Glomerular visceral epithelial cell (primary cell): ENCODE measurements around the gene LEP.
"Not testable (repeated sequence)": the region's sequence is repeated elsewhere in the genome, so short reads cannot be mapped to it uniquely, and the experiment has no call there.

Experiments
- DNase-seq: peaks from one replicate; pipeline ENCODE4 v3.0.0-alpha.2; 2016; ENCODE audit errors: extremely low spot score

LEP gene

DNA sequence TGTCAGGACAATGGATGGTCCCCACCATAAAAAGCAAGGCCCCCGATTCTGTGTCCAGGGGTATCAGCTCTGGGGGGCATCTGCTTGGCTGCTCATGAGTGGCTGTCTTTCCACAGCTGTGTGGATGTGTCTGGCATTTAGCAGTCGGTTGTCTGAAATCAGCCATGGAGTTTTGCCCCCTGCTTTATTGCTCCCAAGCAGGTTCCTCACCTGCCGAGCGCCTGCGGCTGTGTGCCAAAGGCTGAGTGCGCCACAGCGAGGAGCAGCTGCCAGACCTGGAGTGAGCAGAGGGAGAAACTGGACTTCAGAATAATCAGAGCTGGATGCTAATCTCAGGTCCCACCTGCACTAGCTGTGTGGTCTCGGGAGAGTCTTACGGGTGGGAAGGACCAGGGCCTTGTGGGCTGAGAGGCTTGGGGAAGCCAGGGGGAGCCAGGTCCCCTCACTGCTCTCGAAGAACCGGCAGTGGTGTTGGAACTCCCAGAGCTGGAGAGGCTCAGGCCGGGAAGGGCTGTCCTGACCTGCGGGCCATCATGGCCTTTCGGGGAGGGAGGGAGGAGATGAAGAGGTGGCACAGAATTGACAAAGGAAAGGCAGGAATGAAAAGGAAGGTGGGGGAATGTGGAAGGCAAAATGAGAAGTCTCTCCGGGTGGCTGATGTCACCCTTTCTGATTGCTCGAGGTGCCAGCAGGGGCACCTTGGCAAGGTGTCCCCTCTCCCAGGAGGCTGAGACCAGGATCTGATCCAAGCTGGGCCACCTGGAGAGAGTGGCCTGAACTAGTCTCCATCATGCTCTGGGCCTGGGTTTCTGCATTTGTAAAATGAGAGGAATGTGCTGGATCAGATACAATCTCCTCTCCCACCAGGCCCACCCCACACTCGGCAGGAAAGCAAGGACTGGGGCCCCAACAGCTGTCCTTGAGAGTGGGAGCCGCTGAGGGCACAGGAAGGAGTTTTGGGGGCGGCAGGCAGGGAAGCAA is 30.2 kb upstream of the LEP start:
- DNase-seq, result no peak

DNA sequence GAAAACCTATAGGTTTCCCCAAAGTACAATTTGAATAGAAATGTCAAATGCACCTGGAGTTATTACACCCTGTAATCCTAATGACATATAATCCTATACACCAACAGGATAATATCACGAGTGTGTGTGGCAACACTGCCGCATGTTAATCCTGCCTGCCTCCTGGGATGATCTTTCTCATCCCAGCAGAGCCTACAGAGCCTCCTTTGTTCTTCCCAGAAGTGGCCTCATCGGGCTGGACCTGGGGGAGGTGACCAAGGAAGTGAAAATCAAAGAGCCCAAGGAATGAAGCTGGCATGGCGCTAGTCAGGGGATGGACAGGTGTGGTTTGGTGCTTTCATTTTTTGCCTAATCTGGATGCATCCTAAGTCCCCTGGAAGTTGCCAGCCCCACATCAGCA is 29.5 kb upstream of the LEP start:
- DNase-seq, result no peak

DNA sequence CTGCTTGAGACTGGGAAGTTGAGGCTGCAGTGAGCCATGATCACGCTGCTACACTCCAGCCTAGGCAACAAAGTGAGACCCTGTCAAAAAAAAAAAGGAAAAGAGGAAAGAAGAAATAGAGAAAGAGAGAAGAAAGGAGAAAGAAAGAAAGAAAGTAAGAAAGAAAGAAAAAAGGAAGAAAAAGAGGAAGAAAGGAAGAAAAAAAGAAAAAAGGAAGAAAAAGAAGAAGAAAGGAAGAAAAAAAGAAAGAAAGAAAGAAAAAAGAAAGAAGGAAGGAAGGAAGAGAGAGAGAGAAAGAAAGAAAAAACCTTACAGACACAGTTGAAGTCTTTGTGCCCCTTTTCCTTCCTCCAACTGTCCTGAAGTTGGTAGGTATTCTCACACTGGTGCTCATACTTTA is 26.6 kb upstream of the LEP start:
- no peak for DNase-seq

DNA sequence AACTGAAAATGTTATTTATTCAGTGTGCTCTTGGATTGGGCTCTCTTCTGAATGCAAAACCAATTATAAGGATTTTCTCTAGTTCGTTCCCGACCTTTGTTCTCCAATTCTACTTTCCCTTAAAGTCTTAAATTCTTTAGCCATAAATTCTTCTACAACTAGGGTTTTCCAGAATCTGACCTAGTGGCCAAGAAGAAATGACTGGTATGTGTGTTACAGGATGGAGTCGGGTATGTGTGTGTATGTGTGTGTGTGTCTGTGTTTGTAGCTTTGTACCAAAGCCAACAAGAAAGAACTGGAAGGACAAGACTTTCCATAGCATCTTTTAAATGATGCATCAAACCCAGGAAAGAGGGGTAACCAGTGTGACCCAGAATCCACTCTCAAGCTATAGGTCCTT is 25.8 kb upstream of the LEP start:
- DNase-seq, result no peak

DNA sequence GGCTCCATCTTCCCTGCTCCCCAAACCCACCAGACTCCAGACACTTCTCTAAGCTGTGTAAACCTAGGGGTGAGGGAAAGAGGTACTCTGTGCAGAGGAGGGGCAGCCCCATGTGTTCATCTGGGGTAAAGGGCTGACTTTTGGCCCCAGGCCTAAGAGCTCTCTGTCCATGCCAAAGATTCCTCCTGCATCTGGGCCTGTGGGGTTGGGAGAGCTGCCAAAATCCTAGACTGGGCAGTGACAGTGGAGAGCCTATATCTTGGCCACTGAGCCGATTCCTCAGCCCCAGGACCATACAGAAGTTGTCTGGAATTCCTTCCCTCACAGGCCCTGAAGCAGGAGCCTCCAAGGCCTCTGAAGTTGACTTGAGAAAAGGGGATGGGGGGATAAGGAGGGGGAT is 25.3 kb upstream of the LEP start:
- DNase-seq, result no peak

DNA sequence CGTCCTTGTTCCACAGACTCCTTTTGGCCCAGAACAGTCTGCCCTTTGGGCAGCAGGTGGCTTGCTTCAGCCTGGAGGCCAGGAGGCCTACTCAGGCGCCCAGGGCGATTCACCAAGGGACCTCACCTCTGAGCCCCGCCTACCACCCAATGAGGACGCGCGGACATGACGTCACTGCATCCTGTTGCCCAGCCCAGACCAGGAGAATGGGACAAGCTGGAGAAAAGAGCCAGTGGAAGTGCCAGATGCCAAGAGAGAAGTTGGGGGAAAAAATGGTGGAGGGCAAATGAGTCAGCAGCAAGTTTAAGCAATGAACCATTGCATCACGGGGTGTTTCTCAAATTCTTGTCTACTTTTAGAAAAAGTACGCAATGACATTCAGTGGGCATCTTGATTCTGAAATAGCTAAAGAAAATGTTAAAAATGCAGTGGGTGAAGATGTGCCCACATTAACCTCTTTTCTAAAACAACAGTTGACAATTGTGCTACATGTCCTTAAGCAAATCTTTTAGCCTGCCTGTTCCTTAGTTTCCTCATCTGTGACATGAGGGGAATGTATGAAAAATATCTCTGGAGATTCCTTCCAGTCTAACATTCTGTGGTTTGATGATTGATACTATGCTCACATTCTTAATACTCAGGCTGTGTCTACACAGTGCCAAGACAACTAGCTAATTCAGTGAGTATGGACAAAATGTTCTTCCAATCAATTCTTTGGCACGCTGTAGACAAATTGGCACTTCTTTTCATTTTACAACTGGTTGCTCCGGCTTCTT is 23.9 kb upstream of the LEP start:
- no peak for DNase-seq

DNA sequence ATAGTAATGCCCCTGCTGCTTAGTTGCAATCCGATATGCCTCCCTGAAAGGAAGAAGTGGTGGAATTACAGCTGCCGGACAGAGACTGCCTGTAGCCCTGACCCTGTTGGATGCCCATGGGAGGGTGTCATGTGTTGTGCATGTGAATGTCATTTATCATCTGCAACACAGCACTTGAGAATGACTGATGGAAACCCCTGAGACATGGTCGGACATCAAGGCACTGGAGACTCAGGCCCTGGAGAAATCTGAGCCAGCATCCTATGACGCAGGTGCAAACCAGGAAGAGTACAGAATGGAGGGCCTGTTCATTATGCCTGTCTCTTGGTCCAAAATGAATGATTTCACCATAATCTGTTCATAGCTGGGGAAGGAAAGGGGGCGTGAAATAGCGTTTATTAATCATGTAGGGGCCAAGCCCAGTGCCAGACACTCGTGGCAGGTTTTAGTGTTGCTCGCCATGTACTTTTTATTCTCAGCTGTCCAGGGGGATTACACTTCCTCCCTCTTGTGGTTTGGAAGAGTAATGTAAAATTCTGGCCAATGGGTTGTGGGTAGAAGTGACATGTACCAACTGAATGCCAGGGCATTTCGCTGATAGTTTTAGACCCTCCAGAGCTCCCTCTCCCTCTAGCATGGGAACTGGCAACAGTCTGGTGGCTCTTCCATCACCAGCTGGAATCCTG is 23.0 kb upstream of the LEP start:
- no peak for DNase-seq

DNA sequence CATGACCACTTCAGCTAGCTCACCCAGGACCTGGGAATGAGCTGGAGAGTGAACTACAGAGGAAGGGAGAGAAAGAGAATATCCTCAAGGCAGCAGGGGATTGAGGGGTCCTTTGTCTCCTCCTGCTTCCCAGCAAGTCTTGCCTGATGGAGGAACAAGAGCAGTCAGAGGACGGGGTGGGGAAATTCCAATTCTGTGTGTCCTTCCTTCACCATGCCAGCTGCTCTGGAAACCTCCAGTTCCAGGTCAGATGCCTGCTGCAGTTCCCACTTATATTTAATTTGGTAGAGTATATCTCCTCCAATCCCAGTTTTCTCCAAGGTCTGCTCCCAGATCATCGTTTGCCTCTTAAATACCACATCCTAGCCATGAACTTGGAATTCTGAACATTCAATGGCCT is 21.4 kb upstream of the LEP start:
- DNase-seq, result no peak

DNA sequence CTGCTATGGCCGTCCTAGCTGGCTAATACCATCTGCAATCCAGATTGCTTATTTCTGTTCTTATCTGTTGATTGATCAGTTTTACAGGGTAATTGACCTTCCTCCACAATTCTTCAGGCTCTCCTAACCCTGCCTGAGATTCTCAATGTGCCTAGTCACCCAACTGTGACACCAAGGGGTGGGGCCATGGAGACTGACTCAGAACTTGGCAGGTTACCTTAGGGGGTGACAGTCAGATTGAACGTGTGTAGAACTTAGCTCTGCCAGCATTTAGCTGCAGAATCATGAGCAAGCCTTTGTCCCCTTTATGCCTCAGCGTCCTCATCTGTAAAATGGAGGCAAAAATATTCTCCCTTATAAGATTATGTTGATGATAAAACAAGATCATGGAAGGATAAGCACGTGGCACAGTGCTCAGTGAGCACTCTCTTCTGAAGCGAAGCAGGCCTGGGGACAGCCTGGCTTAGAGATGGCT is 19.1 kb upstream of the LEP start:
- peak; percentile 17 for DNase-seq

DNA sequence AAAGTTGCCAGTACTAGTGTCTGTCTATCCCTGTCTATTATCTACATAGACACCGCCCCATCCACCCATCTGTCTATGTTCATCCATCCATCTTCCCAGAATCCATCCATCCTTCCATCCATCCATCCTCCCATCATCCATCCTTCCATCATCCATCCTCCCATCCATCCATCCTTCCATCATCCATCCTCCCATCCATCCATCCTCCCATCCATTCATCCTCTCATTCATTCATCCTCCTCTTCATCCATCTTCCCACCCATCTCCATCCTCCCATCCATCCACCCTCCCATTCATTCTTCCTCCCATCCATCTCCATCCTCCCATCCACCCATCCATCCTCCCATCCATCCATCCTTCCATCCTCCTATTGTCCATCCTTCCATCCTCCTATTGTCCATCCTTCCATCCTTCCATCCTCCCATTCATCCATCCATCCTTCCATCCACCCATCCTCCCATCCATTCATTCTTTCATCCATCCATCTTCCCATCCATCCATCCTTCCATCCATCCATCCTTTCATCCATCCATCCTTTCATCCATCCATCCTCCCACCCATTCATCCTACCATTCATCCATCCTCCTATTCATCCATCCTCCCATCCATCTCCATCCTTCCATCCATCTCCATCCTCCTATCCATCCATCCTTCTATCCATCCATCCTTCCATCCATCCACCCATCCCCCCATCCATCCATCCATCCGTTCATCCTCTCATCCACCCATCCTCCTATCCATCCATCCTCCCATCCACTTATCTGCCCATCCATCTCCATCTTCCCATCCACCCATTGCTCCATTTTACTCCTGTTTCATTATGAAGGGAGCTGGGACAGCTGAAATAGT is 14.7 kb upstream of the LEP start:
- no peak for DNase-seq

DNA sequence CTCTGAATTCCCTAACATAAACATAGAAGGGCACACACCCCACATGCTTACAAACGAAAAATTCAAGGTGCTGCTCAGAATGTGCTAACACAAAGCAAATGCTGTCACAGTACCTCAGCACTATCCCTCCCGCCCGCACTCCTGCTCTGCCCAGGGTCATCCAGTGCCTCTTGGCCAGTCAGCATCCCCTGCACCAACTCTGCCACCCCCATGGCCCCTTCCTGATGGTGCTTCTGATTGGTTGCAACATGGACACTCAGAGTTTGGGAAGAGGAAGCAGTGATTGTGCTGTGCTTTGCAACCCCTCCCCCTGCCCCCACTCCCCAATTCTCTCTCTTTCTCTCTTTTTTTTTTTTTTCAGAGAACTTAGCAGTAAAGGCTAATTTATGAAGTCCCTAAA is 13.8 kb upstream of the LEP start:
- no peak for DNase-seq

DNA sequence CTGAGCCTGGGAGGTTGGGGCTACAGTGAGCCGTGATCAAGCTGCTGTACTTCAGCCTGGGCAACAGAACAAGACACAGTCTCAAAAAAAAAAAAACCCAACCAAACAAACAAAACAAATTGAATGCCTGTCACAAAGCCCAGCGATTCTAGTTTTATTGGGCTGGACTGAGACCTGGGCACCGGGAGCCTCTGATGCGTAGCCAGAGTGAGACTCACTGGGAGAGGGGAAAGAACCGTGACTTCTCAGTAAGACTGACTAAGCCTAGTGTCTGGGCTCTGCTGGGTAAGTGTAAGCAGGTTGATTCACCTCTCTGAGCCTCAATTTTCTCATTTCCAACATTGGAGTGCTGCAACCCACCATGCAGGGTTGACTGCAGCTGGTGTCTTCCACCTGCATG is 10.1 kb upstream of the LEP start:
- no peak for DNase-seq

DNA sequence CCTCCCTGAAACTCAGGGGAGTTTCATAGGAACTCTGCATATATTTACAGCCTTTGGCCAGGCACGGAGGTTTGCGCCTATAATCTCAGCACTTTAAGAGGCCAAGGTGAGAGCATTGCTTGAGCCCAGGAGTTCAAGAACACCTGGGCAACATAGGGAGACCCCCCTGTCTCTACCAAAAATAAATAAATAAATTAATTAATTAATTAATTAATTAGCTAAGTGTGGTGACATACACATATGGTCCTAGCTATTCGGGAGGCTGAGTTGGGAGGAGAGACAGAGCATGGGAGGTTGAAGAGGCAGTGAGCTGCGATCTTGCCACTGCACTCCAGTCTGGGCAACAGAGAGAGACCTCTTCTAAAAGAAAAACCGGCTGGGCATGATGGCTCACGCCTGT is 9.4 kb upstream of the LEP start:
- no peak for DNase-seq

DNA sequence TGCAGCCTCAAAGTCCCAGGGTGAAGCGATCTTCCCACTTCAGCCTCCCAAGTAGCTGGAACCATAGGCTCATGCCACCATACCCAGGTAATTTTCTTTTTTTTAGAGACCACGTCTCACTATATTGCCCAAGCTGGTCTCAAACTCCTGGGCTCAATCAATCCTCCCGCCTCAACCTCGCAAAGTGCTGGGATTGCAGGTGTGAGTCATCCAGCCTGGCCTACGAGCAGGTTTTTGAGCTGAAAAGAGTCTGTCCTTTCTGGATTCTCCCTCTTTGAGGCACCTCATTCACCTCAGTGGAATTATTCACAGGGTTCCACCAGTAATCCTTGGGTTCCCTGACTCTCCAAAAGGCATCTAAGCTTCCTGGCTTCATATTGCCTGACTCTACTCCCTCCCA is 7.6 kb upstream of the LEP start:
- no peak for DNase-seq

DNA sequence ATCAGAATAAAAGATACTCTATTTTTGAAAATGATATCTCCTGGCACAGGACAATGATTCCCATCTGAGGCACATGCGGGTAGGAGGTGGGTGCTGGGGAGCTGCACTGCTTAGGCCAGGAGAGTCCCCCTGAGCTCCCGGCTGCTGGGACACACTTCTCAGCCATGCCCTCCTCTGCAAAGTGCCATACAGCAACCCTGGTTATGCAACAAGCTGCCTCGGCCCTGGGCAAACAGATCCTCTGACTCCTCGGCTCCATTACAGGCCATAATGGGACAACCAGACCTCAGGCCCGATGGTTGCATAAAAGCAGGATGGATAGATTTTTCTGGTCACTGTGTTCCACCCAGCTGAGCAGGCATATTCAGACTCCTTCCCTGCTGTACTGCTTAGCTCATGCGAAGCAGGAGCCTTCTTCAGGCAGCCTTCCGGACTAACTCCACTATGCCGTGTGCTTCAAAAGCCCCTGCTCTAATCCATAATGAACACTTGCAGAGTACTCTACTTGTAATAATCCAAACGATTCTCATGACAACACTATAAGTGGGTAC is 6.5 kb upstream of the LEP start:
- DNase-seq, result no peak

DNA sequence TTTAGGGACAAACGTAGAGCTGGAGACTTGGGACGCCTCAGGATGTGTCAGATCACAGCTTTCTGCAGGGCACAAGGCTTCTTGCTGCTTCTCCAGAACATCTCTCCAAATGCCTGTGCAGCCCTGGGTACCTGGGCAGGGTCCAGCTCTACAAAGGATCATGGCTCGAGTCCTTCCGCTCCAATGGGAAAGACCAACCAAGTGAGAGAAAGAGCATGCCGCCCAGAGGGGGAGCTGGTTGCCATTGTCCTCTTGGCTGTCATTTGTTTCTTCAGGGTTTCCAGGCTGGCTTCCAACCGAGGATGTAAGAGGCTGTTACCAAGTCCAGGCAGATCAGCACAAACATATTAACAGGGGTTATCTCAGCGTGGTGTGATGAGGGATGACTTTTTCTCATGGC is 5.6 kb upstream of the LEP start:
- DNase-seq, result no peak

DNA sequence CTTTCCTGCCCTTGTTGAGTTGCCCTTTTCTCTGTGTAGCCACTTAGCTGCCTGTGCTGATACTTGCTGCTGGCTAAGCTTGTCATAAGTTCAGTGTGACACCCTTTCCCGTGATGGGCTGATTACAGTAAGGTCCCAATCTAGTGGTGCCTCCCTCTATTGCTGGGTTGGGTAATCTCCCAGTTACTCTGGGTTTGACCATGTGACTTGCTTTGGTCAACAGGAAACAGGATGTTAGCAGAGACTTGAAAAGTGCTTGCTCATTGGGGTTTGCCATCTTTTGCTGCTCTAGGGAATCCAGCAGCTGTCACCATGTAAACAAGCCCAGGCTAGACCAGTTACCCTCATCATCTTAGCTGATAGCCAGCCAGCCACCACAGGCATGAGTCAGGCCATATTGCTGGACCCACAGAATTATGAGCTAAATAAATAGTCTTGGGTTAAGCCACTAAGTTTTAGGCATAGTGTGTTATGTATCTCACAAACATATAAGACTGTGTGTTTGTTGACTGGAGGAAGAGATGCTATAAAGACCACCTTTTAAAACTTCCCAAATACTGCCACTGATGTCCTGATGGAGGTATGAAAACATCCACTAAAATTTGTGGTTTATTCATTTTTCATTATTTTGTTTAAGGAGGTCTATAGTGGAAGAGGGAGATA is 4.0 kb upstream of the LEP start:
- DNase-seq, result peak; percentile 48

DNA sequence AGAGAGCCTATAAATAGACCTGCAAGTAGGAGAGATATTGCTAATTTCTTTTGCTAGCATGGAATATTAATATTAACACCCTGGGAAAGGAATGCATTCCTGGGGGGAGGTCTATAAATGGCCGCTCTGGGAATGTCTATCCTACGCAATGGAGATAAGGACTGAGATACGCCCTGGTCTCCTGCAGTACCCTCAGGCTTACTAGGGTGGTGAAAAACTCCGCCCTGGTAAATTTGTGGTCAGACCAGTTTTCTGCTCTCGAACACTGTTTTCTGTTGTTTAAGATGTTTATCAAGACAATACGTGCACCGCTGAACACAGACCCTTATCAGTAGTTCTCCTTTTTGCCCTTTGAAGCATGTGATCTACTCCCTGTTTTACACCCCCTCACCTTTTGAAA is 1.9 kb upstream of the LEP start:
- DNase-seq, result not testable (repeated sequence)

DNA sequence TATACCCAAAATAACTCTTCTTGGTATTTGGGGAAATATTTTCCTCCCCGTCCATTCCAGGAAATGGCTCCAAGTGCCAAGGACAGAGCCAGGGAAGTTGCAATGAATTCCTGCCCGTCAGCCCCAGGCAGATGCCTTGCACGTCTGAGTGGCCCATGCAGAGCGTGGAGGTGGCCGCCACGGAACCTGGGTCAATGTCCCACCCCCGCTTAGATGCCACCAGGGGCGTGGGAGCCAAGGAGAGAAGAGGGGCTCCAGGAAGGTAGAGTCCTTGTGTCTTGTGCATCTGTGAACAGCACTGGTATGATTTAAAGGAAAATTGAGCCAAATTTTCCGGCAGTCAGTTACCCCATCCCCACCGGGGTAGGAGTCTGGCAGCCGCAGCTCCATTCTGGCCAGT is 1.6 kb downstream of the LEP start:
- DNase-seq, result no peak

DNA sequence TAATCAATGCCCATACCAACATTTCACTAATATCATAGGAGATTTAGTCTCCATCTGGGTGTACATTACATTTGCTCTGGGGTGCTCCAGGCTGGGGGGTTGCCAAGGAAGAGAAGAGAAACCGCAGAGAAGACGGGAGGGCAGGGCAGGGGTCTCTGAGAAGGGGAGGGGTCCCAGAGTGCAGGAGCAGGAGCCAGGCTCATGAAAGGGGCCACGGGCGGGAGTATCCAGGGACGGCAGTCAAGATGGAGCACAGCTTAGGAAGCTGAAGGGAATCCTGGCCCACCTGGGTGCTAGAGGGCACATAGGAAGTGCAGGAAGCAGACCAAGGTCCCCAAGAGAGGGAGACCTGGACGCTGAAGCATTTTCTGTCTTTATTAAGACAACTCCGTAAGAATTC is 2.2 kb downstream of the LEP start:
- no peak for DNase-seq

DNA sequence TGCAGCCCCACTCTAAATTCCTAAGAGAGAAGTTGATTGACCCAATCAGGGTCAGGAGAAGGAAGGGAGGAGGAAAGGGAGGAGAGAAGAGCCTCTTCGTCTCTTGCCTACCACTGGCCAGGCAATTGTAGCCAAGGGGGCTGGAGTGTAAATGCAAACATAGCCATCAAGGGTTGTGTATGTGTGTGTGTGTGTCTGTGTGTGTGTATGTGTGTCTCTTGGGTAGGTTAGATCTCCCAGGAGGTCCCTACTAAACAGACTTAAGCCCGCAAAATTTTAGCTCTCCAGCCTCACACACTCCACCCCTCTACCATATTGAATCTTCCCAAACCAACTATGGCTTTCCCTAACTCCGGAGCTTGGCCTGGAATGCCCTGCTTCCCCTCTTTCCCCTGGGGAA is 3.8 kb downstream of the LEP start:
- no peak for DNase-seq
